Activated CD8-positive, alpha-beta memory T cell treated with anti-CD3 and anti-CD28 coated beads for 24 hours (primary cell): Measurements from ENCODE around the gene ADAM21.
"Not testable (repeated sequence)": the region's sequence is repeated elsewhere in the genome, so short reads cannot be mapped to it uniquely, and the experiment has no call there.

ENCODE experiments used
- DNase-seq: peaks from one replicate; pipeline ENCODE4 v3.0.0-alpha.2; 2020

Gene ADAM21

DNA sequence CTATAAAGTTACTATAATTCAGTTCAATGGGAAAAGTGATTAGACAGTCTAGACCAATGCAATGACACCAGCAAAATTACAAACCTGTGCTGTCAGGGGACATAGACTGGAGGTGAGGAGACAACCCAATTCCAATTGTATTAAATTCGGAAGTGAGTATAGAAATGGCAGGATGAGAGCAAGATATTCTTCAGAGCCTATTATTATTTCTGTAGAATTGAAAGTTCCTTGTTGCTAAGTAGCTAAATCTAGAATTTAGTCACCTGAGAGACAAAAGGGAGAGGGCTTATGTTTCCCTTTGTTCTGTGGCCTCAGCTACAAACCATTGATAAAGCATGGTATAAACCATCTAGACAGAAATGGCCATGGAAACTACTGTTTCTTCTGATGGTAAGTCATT lies at the start of gene ADAM21:
TSS of gene ADAM21 (plus strand) at position 301 of the 400 bp plus-strand sequence. CDS start 5,326 bp downstream, outside the sequence.
- no peak for DNase-seq

DNA sequence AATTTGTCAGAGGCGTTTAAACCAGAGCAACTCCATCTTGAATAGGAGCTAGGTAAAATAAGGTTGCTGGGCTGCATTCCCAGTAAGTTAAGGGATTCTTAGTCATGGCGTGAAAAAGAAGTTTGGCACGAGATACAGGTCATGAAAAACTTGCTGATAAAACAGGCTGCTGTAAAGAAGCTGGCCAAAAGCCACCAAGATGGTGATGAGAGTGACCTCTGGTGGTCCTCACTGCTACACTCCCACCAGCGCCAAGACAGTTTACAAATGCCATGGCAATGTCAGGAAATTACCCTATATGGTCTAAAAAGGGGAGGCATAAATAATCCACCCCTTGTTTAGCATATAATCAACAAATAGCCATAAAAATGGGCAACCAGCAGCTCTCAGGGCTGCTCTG lies 48.6 kb upstream of the ADAM21 start:
- DNase-seq, result not testable (repeated sequence)

DNA sequence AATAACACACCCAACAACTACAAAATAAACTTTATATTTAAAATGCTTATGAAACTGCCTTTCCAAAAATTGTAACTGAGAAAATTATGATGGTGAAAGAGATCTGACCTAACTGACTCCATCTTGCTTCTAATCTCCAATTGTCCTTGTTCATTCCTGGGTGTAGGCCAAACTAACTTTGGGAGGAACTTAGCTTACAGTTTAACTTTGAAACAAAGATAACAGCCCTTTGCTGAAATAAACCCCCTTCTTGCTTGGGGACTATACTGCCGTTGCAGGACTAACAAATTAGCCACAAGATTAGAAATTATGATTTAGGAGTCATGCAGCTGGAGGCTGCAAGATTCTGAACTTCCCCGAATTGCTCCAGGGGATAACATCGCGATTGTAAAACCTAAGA lies 45.8 kb upstream of the ADAM21 start:
- not testable (repeated sequence) for DNase-seq

DNA sequence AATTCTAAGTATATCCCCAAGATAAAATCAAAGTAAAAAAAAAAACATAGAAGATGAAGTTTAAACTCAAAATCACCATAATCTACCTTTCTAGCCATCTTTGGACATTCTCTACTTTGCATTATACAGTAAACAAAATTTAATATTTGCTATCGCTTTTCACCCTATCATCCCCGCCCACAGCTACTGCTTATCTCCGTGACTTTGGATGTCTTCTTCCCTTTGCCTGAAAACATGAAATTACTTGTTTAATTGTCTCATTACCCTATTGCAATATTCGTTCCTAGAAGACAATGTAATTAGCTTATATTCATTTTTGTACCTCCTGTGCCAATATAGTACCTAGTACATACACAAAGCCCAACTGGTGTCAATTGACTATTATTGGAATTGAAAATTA lies 44.4 kb upstream of the ADAM21 start:
- DNase-seq, result no peak

DNA sequence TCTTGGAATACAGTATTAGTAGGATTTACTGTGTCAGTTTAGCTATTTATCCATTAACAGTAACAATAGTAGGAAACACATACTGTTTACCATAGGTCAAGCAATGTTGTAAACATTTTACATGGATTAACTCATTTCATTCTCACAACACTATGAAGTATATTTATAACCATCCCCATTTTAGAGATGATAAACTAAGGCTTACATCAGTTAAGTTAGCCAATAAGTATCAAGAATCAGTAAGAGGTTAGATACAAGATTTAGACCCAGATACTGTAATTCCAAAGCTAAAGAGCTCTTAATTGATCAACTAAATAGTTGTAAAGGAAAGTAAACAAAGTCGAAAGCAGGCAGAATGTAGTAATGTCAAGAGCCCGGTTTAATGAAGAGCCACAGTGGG lies 36.2 kb upstream of the ADAM21 start:
- DNase-seq, result no peak

DNA sequence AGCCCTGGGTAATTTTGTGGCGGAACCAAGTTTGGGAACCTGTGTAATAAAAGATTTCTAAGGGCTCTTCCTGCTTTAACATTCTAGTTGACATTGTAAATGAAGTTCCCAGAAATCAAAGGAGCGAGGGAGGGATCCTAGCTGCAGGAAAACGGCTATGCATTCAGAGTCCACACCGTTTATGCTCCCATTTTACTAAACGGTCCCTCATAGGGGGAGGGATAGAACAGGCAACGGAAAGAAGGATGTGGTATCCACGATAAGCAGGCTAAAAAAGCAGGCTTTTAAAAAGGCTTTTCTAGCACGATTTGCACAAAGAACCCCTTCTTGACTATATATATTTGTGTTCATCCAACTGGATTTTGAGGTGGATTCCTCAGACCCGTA lies 35.6 kb upstream of the ADAM21 start:
- DNase-seq, result no peak

DNA sequence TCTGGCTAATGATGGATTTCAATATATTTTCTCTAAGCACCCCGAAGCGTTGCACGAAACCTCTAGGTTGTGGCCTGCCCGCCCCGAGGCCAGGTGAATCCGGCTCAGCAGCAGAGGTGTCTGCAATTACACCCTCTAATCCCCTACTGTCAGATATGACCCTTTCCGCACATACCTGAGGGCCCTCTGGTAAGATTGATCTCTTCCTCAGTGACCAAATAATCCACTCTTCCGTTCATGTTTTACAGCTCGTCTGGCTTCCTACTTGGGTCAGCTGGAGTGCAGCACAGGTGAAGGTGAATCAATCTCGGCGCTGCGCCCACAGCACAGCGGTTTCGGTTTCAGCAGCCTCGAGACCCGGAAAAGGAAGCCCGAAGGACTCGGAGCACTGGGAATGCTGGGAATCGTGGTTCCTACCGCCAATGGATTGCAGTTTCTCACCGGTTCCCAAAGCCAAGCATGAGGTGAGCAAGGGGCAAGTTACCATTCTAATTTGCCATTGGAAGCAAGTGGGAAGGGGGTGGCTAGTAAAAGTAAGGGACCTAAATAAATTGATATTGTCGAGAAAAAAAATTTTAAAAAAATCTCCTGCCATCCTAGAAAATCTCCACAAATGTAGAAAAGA lies 35.1 kb upstream of the ADAM21 start, which contains the start of gene SYNJ2BP:
TSS of gene SYNJ2BP (minus strand) at position 366 of the 625 bp plus-strand sequence. CDS start at position 239, 127 bp downstream.
- DNase-seq, result peak; percentile 78

DNA sequence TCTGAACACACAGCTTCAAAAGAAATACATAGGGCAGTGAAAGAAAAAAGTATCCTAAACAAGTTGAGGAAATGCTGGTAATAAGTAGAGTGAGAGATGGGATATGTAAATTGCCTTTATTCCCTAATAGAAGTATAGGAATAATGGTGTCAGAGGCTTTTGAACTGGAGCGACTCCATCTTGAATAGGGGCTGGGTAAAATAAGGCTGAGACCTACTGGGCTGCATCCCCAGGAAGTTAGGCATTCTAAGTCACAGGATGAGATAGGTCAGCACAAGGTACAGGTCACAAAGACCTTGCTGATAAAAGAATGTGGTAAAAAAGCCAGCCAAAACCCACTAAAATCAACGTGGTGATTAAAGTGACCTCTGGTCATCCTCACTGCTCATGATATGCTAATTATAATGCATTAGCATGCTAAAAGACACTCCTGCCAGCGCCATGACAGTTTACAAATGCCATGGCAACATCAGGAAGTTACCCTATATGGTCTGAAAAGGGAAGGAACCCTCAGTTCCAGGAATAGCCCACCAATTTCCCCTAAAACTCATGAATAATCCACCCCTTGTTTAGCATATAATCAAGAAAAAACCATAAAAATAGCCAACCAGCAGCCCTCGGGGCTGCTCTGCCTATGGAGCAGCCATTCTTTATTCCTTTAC lies 32.6 kb upstream of the ADAM21 start:
- not testable (repeated sequence) for DNase-seq

DNA sequence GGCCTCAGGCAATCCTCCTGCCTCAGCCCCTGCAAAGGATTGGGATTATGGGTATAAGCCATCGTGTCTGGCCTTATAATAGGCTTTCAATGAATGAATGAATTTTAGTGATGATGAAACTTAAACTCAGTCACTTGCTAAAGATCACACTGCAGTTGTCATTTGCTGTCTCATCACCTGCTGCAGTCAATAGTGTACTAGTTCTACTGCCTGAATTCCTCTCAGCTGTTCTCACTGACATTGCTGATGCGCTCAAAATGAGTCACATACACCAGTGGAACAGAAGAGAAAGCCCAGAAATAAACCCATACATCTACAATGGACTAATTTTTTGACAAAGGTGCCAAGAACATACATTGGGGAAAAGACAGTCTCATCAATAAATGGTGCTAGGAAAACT lies 29.4 kb upstream of the ADAM21 start:
- no peak for DNase-seq

DNA sequence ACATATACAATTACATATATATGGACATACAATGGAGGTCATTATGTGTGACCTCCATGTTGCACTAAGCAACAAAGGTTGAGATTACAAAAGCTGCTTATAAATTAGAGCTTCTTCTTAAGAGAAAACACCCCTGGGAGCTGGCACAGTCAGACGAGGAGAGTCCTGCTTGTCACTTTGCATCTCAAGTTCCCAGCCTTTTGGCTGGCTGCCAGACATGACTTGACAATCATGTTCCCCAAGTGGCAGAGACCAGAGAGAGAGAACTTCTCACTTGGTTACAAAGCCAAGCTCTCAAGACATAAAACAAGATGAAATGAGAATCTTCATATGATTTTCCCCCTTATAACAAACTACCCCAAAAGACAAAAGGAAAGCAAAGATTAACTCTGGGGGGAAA lies 26.6 kb upstream of the ADAM21 start:
- no peak for DNase-seq

DNA sequence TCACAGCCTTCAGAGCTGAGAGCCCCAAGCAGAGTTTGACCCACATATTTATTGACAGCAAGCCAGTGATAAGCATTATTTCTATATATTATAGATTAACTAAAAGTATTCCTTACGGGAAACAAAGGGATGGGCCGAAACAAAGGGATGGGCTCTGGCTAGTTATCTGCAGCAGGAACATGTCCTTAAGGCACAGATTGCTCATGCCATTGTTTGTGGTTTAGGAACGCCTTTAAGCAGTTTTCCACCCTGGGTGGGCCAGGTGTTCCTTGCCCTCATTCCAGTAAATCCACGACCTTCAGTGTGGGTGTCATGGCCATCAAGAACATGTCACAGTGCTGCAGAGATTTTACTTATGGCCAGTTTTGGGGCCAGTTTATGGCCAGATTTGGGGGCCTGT lies 25.4 kb upstream of the ADAM21 start:
- DNase-seq, result not testable (repeated sequence)

DNA sequence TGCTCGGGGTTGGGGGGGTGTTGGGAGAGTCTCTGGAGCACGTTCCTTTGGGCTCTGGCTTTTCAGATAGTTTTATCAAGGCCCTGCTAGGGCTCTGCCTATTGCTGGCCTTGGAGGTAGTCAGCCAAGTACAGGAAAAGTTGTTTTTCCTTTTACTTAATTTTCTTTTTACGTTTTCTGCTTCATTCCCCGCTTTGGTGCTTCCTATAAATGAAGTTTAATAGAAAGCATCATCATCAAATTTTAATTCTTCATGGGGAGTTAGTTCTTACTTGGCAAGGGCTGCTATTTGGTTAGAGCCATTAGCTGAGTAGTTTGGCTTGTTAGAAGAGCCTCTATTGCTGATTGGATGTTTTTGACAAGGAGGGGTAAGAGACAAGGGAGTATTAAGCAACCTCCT lies 15.1 kb upstream of the ADAM21 start:
- DNase-seq, result no peak

DNA sequence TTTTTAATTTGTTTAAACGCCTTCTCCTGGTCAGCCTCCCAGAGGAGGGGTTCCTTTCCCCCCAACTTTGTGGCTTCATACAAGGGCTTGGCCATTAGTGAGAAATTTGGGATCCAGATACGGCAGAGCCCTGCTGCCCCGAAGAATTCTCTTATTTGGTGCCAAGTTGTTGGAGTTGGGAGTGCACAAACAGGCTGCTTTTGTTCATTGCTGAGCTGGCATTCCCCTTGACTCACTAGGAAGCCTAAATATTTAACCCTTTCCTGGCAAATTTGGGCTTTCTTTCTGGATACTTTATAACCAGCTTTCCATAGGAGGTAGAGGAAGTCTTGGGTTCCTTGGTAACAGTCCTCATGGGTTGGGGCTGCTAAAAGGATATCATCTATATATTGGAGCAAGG lies 10.3 kb upstream of the ADAM21 start:
- DNase-seq, result no peak

DNA sequence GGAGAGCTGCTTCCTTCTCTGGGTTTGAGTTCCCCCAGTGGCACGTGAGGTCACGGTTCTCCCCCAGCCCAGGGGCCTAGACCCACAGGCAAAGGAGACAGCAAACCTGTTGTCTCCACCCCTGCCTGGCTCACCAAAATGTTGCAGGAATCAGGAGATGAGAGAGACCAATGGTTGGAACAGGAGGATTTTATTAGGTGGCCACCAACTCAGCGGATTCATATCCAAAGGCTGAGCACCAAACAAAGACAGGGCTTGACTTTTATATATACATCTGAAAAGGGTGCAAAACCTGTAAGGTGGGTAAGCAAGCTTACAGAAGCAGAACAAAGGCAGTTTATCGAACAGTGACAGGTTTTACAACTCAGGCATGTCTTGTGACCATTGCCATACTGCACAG lies 9.2 kb upstream of the ADAM21 start:
- no peak for DNase-seq

DNA sequence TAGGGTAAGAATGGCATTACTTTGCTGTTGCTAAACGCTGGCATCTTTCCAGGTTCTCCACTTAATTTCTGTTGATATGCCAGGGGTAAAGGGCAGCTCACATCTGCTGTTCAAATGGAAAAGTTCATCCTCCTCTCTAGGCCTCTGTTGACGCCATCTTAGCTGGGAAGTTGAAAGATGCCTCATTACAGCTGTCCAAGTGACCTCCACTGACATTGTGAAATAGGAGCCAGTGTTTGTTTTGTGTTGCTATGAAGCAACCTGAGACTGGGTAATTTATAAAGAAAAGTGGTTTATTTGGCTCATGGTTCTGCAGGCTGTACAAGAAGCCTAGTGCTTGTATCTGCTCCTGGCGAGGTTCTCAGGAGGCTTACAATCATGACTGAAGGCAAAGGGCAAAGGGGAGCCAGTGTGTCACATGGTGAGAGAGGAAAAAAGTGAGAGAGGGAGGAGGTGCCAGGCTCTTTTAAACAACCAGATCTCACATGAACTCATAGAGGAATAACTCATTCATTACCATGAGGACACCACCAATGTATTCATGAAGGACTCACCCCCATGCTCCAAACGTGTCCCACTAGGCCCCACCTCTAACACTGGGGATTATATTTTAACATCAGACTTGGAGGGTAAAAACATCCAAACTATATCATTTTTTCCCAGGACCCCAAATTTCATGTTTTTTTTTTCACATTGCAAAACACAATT lies 3.2 kb upstream of the ADAM21 start:
- DNase-seq, result no peak

DNA sequence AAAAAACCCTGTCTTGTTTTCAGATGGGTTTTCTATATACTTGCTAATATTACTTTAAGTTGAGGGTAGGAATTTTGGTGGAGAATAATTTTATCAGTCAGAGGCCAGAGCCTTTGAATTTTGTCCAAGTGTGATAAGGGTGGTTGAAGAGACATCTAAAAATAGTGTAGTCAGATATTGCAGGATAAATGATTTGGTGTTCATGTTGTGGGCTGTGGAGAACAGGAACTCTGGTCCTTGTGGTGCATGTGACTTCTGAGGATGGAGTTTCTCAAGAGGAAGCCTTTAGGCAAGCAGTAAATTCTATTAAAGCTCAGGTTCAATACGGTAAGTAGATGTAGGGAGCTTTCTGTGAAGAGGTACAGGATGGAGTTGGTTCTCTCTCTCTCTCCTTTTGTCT lies 2.8 kb downstream of the ADAM21 start:
- DNase-seq, result no peak

DNA sequence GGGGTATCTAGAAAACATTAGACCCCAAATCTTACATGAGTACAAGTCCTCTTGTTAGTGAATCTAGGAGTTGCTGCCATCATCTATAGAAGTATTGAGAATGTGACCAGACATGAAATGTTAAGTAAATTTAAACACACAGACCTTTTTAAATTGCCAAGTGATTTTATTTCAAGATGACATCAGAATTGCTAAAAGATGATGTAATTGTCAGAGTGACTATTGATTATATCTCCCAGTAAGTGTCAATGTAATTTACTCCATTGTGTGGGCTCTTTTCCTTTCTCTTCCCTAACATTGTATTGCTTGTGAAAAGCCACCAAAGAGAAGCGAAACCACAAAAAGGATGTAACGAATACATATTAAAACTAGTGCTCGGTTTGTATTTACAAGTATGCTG lies 16.8 kb downstream of the ADAM21 start:
- DNase-seq, result no peak

DNA sequence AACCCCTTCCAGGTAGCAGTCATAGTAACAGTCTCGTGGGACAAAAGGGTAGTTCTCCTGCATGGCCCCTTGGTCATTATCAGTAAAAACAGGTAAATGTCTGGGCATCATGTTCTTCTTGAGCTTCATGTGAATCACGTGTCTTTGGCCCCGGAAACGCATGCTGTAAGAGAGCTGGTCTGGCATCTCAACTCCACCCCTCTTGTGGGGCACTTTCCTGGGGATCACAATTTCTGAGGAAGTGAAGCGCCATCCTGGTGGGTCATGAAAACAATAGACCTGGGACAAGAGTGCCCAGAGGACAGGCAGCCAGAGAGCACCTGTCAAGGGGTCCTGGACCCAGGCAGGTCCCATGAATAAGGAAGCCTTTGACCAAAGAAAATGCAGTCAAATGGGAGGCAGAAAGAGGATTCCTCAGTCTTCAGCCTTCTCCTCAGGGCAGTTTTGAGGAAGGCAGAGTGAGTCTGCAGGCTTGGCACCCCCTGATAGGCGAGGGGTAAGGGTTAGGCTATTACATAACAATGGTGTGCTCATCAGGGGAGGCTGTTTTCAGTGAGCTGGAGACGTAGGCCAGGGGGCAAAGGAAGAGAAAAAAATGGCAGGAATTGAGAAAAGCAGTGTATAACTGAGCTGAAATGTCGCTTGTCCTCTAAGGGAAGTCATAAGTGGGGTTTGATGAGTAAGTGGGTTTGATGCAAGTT lies 19.0 kb downstream of the ADAM21 start:
- DNase-seq, result not testable (repeated sequence)

DNA sequence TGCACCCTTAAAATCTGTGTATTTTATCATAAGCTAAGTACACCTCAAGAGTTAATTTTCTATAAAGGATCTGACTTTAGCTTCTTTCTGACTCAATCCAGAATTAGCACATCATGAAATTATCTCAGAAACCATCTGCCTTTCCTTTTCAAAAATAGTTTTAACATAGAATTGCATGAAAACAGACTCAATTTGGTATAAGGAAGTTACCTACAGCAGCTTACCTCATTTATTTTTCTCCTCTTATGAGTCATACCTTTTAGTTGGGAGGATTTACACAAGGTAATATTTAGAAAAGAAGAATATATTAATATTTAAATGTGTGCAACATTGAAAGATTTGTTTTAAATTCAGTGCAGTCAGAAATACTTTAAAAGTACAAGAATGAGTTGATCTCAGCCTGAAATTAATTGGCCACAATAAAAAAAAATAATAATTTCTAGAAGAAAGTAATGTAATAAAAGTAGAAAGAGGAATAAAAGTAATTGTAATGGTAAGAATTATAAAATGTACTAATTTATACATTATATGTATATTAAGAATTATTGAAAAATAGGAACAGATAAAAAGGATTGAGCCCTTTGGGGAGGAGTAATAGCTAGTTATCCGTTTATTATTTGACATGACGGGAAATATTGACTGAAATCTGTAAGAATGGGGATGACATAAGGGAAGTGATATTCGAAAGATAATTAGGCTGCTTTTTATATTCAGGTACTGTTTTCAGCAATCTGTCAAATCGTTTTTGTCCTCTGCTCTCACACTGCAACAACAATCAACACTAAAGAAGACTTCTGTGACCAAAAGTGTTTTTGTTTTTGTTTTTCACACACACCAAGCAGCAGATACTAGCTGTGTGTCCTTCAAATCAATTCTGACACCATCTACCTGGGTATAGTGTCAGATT lies 20.5 kb downstream of the ADAM21 start:
- DNase-seq, result no peak

DNA sequence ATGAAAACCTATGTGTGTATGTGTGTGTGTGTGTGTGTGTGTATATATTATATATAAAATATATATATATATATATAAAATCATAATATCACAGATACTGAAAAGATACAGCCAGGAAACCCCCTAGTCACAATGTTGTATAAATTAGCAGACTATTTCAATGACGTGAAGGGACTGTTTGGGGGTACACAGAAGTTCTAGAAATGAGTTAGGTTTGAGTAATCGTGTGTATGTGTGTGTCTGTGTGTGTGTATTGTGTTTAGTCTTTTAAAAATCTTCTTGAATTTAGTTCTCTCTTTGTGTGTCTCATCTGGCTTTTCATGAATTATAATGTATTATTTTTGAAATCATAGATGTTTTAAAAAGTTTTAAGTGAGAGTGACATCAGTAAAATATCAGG lies 21.9 kb downstream of the ADAM21 start:
- DNase-seq, result no peak

DNA sequence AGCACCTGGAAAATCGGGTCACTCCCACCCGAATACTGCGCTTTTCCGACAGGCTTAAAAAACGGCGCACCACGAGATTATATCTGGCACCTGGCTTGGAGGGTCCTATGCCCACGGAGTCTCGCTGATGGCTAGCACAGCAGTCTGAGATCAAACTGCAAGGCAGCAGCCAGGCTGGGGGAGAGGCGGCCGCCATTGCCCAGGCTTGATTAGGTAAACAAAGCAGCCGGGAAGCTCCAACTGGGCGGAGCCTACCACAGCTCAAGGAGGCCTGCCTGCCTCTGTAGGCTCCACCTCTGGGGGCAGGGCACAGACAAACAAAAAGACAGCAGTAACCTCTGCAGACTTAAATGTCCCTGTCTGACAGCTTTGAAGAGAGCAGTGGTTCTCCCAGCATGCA lies 23.5 kb downstream of the ADAM21 start:
- DNase-seq, result not testable (repeated sequence)

DNA sequence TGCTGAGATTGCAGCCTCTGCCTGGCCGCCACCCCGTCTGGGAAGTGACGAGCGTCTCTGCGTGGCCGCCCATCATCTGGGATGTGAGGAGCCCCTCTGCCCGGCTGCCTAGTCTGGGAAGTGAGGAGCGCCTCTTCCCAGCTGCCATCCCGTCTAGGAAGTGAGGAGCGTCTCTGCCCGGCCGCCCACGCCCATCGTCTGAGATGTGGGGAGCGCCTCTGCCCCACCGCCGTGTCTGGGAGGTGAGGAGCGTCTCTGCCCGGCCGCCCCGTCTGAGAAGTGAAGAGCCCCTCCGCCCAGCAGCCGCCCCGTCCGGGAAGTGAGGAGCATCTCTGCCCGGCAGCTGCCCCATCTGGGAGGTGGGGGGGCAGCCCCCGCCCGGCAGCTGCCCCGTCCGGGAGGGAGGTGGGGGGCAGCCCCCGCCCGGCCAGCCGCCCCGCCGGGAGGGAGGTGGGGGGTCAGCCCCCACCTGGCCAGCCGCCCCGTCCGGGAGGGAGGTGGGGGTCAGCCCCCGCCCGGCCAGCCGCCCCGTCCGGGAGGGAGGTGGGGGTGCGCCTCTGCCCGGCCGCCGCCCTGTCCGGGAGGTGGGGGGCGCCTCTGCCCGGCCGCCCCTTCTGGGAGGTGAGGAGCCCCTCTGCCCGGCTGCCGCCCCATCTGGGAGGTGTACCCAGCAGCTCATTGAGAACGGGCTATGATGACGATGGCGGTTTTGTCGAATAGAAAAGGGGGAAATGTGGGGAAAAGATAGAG lies 25.6 kb downstream of the ADAM21 start:
- DNase-seq, result not testable (repeated sequence)
